ENCODE results near the gene PPP2R3A. TPM values are rescaled to one million over a fixed set of nuclear protein-coding genes. Genes with fewer than 3 reads are reported as not detected.

PPP2R3A gene
- total RNA-seq, 3 donors from 2014 or later (not counting 1 experiment from before 2014, with no cell fraction given): 0.35 to 0.43 (median 0.40) TPM

- Mint-ChIP-seq H3K27me3 (ENCODE audit: low read depth in 2 of 2) (peaks cover 0 to 3% of the 10 kb centered on the region in 2 donors), H3K36me3 (no peaks in the 10 kb centered on the region), H3K9me3 (no peaks in the 10 kb centered on the region), H3K4me1 (peaks cover 6 to 15% of the 10 kb centered on the region in 2 donors), H3K27ac (no peak overlapping the region), H3K4me3 (no peak overlapping the region)
- Histone ChIP-seq H3K27me3 (ENCODE audit: control insufficient read depth, insufficient read depth, low read length) (no peaks in the 10 kb centered on the region), H3K36me3 (ENCODE audit: control insufficient read depth, insufficient read depth, low read length) (no peaks in the 10 kb centered on the region), H3K9me3 (ENCODE audit: control insufficient read depth, insufficient read depth, low read length) (no peaks in the 10 kb centered on the region), H3K27ac (ENCODE audit: low read length) (no peak overlapping the region), H3K4me3 (ENCODE audit: low read length) (no peak overlapping the region), H3K4me1 (ENCODE audit: control insufficient read depth, insufficient read depth, low read length) (peaks cover 4% of the 10 kb centered on the region)
- WGBS (ENCODE audit: insufficient coverage): 15% methylated on average over 6 of the region's 6 CpGs
- TF ChIP-seq, protein P1, sequence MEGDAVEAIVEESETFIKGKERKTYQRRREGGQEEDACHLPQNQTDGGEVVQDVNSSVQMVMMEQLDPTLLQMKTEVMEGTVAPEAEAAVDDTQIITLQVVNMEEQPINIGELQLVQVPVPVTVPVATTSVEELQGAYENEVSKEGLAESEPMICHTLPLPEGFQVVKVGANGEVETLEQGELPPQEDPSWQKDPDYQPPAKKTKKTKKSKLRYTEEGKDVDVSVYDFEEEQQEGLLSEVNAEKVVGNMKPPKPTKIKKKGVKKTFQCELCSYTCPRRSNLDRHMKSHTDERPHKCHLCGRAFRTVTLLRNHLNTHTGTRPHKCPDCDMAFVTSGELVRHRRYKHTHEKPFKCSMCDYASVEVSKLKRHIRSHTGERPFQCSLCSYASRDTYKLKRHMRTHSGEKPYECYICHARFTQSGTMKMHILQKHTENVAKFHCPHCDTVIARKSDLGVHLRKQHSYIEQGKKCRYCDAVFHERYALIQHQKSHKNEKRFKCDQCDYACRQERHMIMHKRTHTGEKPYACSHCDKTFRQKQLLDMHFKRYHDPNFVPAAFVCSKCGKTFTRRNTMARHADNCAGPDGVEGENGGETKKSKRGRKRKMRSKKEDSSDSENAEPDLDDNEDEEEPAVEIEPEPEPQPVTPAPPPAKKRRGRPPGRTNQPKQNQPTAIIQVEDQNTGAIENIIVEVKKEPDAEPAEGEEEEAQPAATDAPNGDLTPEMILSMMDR (IDR thresholded peaks at IDR 0.05): no peak
- DNase-seq: no peak
- intact Hi-C loops (cut with micrococcal nuclease): no loop called here
- no peak for ATAC-seq
Observed at GRCh38 chr3:136050250-136050649, 84.7 kb downstream of the PPP2R3A start.

GRCh38 chr3:136055491-136055890 lies 90.0 kb downstream of the PPP2R3A start:
- DNase-seq: no peak
- peaks cover 14% of the 10 kb centered on the region for H3K36me3 Mint-ChIP-seq
- no peak overlapping the region for H3K4me3 Mint-ChIP-seq
- Histone ChIP-seq H3K4me3 (ENCODE audit: low read length) (no peak overlapping the region), H3K4me1 (ENCODE audit: control insufficient read depth, insufficient read depth, low read length) (peaks cover under 1% of the 10 kb centered on the region), H3K27ac (ENCODE audit: low read length) (no peak overlapping the region), H3K27me3 (ENCODE audit: control insufficient read depth, insufficient read depth, low read length) (peaks cover 2% of the 10 kb centered on the region), H3K9me3 (ENCODE audit: control insufficient read depth, insufficient read depth, low read length) (no peaks in the 10 kb centered on the region), H3K36me3 (ENCODE audit: control insufficient read depth, insufficient read depth, low read length) (no peaks in the 10 kb centered on the region)
- intact Hi-C loops (cut with micrococcal nuclease): no loop called here
- H3K27me3 Mint-ChIP-seq (ENCODE audit: low read depth in 2 of 2): peaks cover 2 to 42% of the 10 kb centered on the region in 2 donors
- WGBS (ENCODE audit: insufficient coverage): 88% methylated on average over 4 of the region's 4 CpGs
- H3K4me1 Mint-ChIP-seq: peaks cover 3 to 4% of the 10 kb centered on the region in 2 donors
- no peak for ATAC-seq
- TF ChIP-seq, protein P1 (IDR thresholded peaks at IDR 0.05): no peak
- H3K27ac Mint-ChIP-seq: no peak overlapping the region
- no peaks in the 10 kb centered on the region for H3K9me3 Mint-ChIP-seq

GRCh38 chr3:136067211-136067610 lies 101.7 kb downstream of the PPP2R3A start:
- no peak overlapping the region for H3K27ac ChIP-seq (ENCODE audit: low read length)
- peaks cover 4 to 10% of the 10 kb centered on the region in 2 donors for H3K27me3 Mint-ChIP-seq (ENCODE audit: low read depth in 2 of 2)
- H3K9me3 Mint-ChIP-seq: no peaks in the 10 kb centered on the region
- no peaks in the 10 kb centered on the region for H3K36me3 Mint-ChIP-seq
- peaks cover 0 to 4% of the 10 kb centered on the region in 2 donors for H3K4me1 Mint-ChIP-seq
- no peak for DNase-seq
- no peaks in the 10 kb centered on the region for H3K4me1 ChIP-seq (ENCODE audit: control insufficient read depth, insufficient read depth, low read length)
- no peak for ATAC-seq
- intact Hi-C loops (cut with micrococcal nuclease): no loop called here
- TF ChIP-seq, protein P1 (IDR thresholded peaks at IDR 0.05): no peak
- WGBS (ENCODE audit: insufficient coverage): 82% methylated on average over 2 of the region's 2 CpGs
- H3K27ac Mint-ChIP-seq: no peak overlapping the region
- H3K36me3 ChIP-seq (ENCODE audit: control insufficient read depth, insufficient read depth, low read length): no peaks in the 10 kb centered on the region
- H3K27me3 ChIP-seq (ENCODE audit: control insufficient read depth, insufficient read depth, low read length): no peaks in the 10 kb centered on the region
- no peak overlapping the region for H3K4me3 Mint-ChIP-seq
- no peaks in the 10 kb centered on the region for H3K9me3 ChIP-seq (ENCODE audit: control insufficient read depth, insufficient read depth, low read length)
- no peak overlapping the region for H3K4me3 ChIP-seq (ENCODE audit: low read length)

- ATAC-seq (no peak), DNase-seq (no peak)
- H3K27ac Mint-ChIP-seq: no peak overlapping the region
- intact Hi-C loops (cut with micrococcal nuclease): no loop called here
- TF ChIP-seq, protein P1 (IDR thresholded peaks at IDR 0.05): no peak
- peaks cover 0 to 4% of the 10 kb centered on the region in 2 donors for H3K4me1 Mint-ChIP-seq
- H3K4me3 Mint-ChIP-seq: no peak overlapping the region
- Histone ChIP-seq H3K4me1 (ENCODE audit: control insufficient read depth, insufficient read depth, low read length) (no peaks in the 10 kb centered on the region), H3K36me3 (ENCODE audit: control insufficient read depth, insufficient read depth, low read length) (no peaks in the 10 kb centered on the region), H3K27me3 (ENCODE audit: control insufficient read depth, insufficient read depth, low read length) (no peaks in the 10 kb centered on the region), H3K27ac (ENCODE audit: low read length) (no peak overlapping the region), H3K9me3 (ENCODE audit: control insufficient read depth, insufficient read depth, low read length) (no peaks in the 10 kb centered on the region), H3K4me3 (ENCODE audit: low read length) (no peak overlapping the region)
- H3K36me3 Mint-ChIP-seq: no peaks in the 10 kb centered on the region
- peaks cover 3 to 10% of the 10 kb centered on the region in 2 donors for H3K27me3 Mint-ChIP-seq (ENCODE audit: low read depth in 2 of 2)
- no peaks in the 10 kb centered on the region for H3K9me3 Mint-ChIP-seq
- WGBS (ENCODE audit: insufficient coverage): 75% methylated on average over 3 of the region's 5 CpGs
Observed at GRCh38 chr3:136068708-136069107, 103.2 kb downstream of the PPP2R3A start.
